ENCODE measurements around the gene GMEB2. TPM values are rescaled to one million over a fixed set of nuclear protein-coding genes. Genes with fewer than 3 reads are reported as not detected.

The GMEB2 gene
- total RNA-seq, 1 experiment from 2014 or later: 14.3 TPM

GRCh38 chr20:63598479-63599395 is 28.2 kb downstream of the GMEB2 start:
- Mint-ChIP-seq H3K4me1 (no peaks in the 10 kb centered on the region), H3K27ac (peak overlapping the region in 2 of 3 experiments; percentile 45 to 76; a peak in 4 of 7 replicates), H3K27me3 (ENCODE audit: low read depth) (no peaks in the 10 kb centered on the region), H3K36me3 (ENCODE audit: insufficient read depth in 1 of 3, low read depth in 3 of 3) (peaks cover 15 to 38% (median 37%) of the 10 kb centered on the region in 3 experiments; a peak in 6 of 7 replicates), H3K9me3 (no peaks in the 10 kb centered on the region), H3K4me3 (no peak overlapping the region)
- Histone ChIP-seq H4K91ac (ENCODE audit: insufficient read length, low read depth, low read length) (no peak overlapping the region), H3T11ph (ENCODE audit: low read length) (no peak overlapping the region), H4K8ac (replicated peaks; ENCODE audit: insufficient read length, low read depth, low read length) (no peak overlapping the region), H2BK12ac (ENCODE audit: insufficient read length, low read depth, low read length) (no peak overlapping the region), H2AK5ac (ENCODE audit: insufficient read length, low read length) (no peak overlapping the region), H3K56ac (ENCODE audit: insufficient read length, low read depth, low read length) (no peak overlapping the region), H4K5ac (ENCODE audit: insufficient read length, low read depth, low read length) (no peak overlapping the region), H3K4ac (ENCODE audit: low read depth, low read length) (no peak overlapping the region), H3K79me1 (ENCODE audit: insufficient read depth, low read depth, low read length, poor library complexity, severe bottlenecking) (no peaks in the 10 kb centered on the region), H3K9me3 (ENCODE audit: control insufficient read depth, low read depth, low read length) (no peaks in the 10 kb centered on the region), H3K18ac (ENCODE audit: insufficient read length, low read depth, low read length) (no peak overlapping the region), H3K79me2 (ENCODE audit: insufficient read depth, low read length) (no peaks in the 10 kb centered on the region), H4K20me1 (ENCODE audit: control insufficient read depth, insufficient read depth, insufficient read length) (no peaks in the 10 kb centered on the region), H3K4me2 (ENCODE audit: insufficient read depth, insufficient read length, low read length) (no peak overlapping the region), H3K14ac (ENCODE audit: insufficient read depth, low read length) (no peak overlapping the region), H2BK5ac (ENCODE audit: insufficient read length, low read length) (no peak overlapping the region), H3K23ac (ENCODE audit: insufficient read length, low read depth, low read length) (no peak overlapping the region), H3K4me1 (ENCODE audit: insufficient read depth, low read length) (no peaks in the 10 kb centered on the region), H2BK120ac (ENCODE audit: low read depth, low read length, poor library complexity, severe bottlenecking) (no peak overlapping the region), H2AFZ (ENCODE audit: low read length) (no peak overlapping the region), H3K23me2 (ENCODE audit: insufficient read length, low read depth, low read length, poor library complexity, severe bottlenecking) (no peaks in the 10 kb centered on the region), H2BK15ac (ENCODE audit: low read depth, low read length) (no peak overlapping the region), H3K9ac (ENCODE audit: extremely low read depth, insufficient read length, low read length) (no peak overlapping the region), H3K27ac (ENCODE audit: insufficient read length, low read depth, low read length) (no peak overlapping the region), H3K27me3 (ENCODE audit: insufficient read depth, low read length) (no peaks in the 10 kb centered on the region), H2BK20ac (ENCODE audit: low read depth, low read length, poor library complexity, severe bottlenecking) (no peak overlapping the region)
- DNase-seq: no peak
- TF ChIP-seq CTCF (conservative IDR thresholded peaks at IDR 0.05): no peak
- WGBS (ENCODE audit: extremely low coverage, insufficient read length, low lambda C conversion rate): no CpG with 5 or more reads among the region's 33 CpGs
